DOHH2 (cell line): Measurements from ENCODE around the gene CDKL5.

ENCODE experiments used
- H3F3A ChIP-seq: fragments of 200-600 bp; sonication (generic), shearing (Covaris generic); 2 replicates; pipeline ENCODE4 v1.6.0; 2016; ENCODE audit warnings: antibody characterized with exemption, mild to moderate bottlenecking; ENCODE audit not compliant: control insufficient read depth, insufficient read depth
- H3K27ac ChIP-seq: fragments of 200-600 bp; sonication (generic); 2 replicates; pipeline ENCODE4 v1.5.1; 2014; ENCODE audit warnings: low read depth, mild to moderate bottlenecking, low read length, moderate library complexity
- H3K27me3 ChIP-seq: fragments of 200-600 bp; sonication (generic); 2 replicates; pipeline ENCODE4 v1.6.1; 2014; ENCODE audit warnings: mild to moderate bottlenecking, low read length, mixed read lengths; ENCODE audit not compliant: control insufficient read depth
- H3K36me3 ChIP-seq: fragments of 200-600 bp; sonication (generic); 2 replicates; pipeline ENCODE4 v1.6.1; 2014; ENCODE audit warnings: mild to moderate bottlenecking, low read length, moderate library complexity, mixed read lengths; ENCODE audit not compliant: control insufficient read depth
- H3K4me1 ChIP-seq: fragments of 200-600 bp; sonication (generic); 2 replicates; pipeline ENCODE4 v1.6.1; 2014; ENCODE audit warnings: mild to moderate bottlenecking, low read length, mixed read lengths; ENCODE audit not compliant: control insufficient read depth
- H3K4me2 ChIP-seq: fragments of 200-600 bp; sonication (generic); 2 replicates; pipeline ENCODE4 v1.6.0; 2014; ENCODE audit warnings: mild to moderate bottlenecking, low read length, moderate library complexity
- H3K4me3 ChIP-seq: fragments of 200-600 bp; sonication (generic); 2 replicates; pipeline ENCODE4 v1.5.1; 2014; ENCODE audit warnings: mild to moderate bottlenecking, low read length, mixed read lengths
- H3K79me2 ChIP-seq: fragments of 200-600 bp; sonication (generic); 2 replicates; pipeline ENCODE4 v1.6.1; 2014; ENCODE audit warnings: mild to moderate bottlenecking, low read length, mixed read lengths; ENCODE audit not compliant: control insufficient read depth
- H3K9me2 ChIP-seq: fragments of 200-600 bp; sonication (generic); replicated peaks from 2 replicates; pipeline ENCODE4 v1.6.1; 2014; ENCODE audit warnings: mild to moderate bottlenecking, low read length, mixed read lengths; ENCODE audit not compliant: control insufficient read depth
- H3K9me3 ChIP-seq: fragments of 200-600 bp; sonication (generic); 2 replicates; pipeline ENCODE4 v1.6.1; 2014; ENCODE audit warnings: antibody characterized with exemption, low read length, mixed read lengths; ENCODE audit not compliant: control insufficient read depth, insufficient read depth
- H4K20me1 ChIP-seq: fragments of 200-600 bp; sonication (generic); 2 replicates; pipeline ENCODE4 v1.6.0; 2014; ENCODE audit warnings: low read depth, mild to moderate bottlenecking, antibody characterized with exemption, low read length, moderate library complexity; ENCODE audit not compliant: control insufficient read depth, insufficient read depth
- EZH2phosphoT487 ChIP-seq: fragments of 200-600 bp; sonication (generic); IDR thresholded peaks from 2 replicates; pipeline ENCODE4 v1.6.1; 2017; ENCODE audit warnings: borderline replicate concordance, mild to moderate bottlenecking, antibody characterized with exemption, low read length, moderate library complexity, mixed read lengths
- TF ChIP-seq, protein P1 (sequence below): fragments of 200-600 bp; sonication (generic); IDR thresholded peaks from one replicate; pipeline ENCODE4 v1.5.1; 2014; ENCODE audit warnings: antibody characterized with exemption, mild to moderate bottlenecking, low read depth, low read length; ENCODE audit not compliant: poor library complexity, severe bottlenecking

Gene CDKL5

GRCh38 chrX:18594079-18594478 is 168.7 kb downstream of the CDKL5 start:
- Histone ChIP-seq H3K27ac (no peak overlapping the region), H4K20me1 (no peaks in the 10 kb centered on the region), H3K27me3 (no peaks in the 10 kb centered on the region), H3K36me3 (no peaks in the 10 kb centered on the region), H3F3A (no peaks in the 10 kb centered on the region), H3K79me2 (no peaks in the 10 kb centered on the region), H3K4me3 (no peak overlapping the region), H3K9me2 (no peaks in the 10 kb centered on the region), H3K4me2 (no peak overlapping the region), H3K4me1 (no peaks in the 10 kb centered on the region), H3K9me3 (no peaks in the 10 kb centered on the region)
- no peak for TF ChIP-seq EZH2phosphoT487
- TF ChIP-seq, protein P1, sequence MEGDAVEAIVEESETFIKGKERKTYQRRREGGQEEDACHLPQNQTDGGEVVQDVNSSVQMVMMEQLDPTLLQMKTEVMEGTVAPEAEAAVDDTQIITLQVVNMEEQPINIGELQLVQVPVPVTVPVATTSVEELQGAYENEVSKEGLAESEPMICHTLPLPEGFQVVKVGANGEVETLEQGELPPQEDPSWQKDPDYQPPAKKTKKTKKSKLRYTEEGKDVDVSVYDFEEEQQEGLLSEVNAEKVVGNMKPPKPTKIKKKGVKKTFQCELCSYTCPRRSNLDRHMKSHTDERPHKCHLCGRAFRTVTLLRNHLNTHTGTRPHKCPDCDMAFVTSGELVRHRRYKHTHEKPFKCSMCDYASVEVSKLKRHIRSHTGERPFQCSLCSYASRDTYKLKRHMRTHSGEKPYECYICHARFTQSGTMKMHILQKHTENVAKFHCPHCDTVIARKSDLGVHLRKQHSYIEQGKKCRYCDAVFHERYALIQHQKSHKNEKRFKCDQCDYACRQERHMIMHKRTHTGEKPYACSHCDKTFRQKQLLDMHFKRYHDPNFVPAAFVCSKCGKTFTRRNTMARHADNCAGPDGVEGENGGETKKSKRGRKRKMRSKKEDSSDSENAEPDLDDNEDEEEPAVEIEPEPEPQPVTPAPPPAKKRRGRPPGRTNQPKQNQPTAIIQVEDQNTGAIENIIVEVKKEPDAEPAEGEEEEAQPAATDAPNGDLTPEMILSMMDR: no peak

- Histone ChIP-seq H3K4me1 (no peaks in the 10 kb centered on the region), H3K79me2 (no peaks in the 10 kb centered on the region), H3K9me3 (no peaks in the 10 kb centered on the region), H3K4me3 (no peak overlapping the region), H3K27me3 (no peaks in the 10 kb centered on the region), H3K4me2 (no peak overlapping the region), H3K9me2 (no peaks in the 10 kb centered on the region), H3K27ac (no peak overlapping the region), H4K20me1 (no peaks in the 10 kb centered on the region), H3K36me3 (no peaks in the 10 kb centered on the region), H3F3A (no peaks in the 10 kb centered on the region)
- TF ChIP-seq, protein P1: no peak
- no peak for TF ChIP-seq EZH2phosphoT487
These were observed 170.7 kb downstream of the CDKL5 start for GRCh38 chrX:18596096-18596495.

- no peak overlapping the region for H3K4me3 ChIP-seq
- no peaks in the 10 kb centered on the region for H3K4me1 ChIP-seq
- H3F3A ChIP-seq: no peaks in the 10 kb centered on the region
- H3K27ac ChIP-seq: no peak overlapping the region
- no peaks in the 10 kb centered on the region for H3K27me3 ChIP-seq
- H3K9me3 ChIP-seq: no peaks in the 10 kb centered on the region
- H3K4me2 ChIP-seq: no peak overlapping the region
- H3K36me3 ChIP-seq: no peaks in the 10 kb centered on the region
- no peaks in the 10 kb centered on the region for H3K9me2 ChIP-seq
- no peaks in the 10 kb centered on the region for H3K79me2 ChIP-seq
- no peak for TF ChIP-seq EZH2phosphoT487
- TF ChIP-seq, protein P1: no peak
- no peaks in the 10 kb centered on the region for H4K20me1 ChIP-seq
These were observed 173.0 kb downstream of the CDKL5 start for GRCh38 chrX:18598413-18598812.

DNA sequence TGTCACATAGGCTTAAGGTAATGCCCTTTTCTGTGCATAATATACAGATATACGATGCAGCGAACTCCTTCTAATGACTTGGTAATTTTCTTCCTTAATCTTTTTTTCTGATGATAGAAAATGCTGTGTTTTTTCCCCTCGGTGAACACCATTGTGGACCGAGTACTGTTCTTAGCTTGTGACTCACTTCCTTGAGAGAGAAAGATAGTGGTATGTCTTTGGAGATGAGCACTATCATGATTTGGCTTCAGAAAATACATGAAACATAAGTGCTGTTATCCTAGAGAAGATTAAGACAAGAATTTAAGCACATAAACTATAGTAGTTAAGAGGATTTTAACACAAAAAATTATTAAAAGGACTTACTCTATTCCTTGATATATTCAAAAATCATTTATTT is 182.6 kb downstream of the CDKL5 start:
- Histone ChIP-seq H3K27ac (no peak overlapping the region), H3F3A (no peaks in the 10 kb centered on the region), H3K79me2 (no peaks in the 10 kb centered on the region), H3K9me3 (no peaks in the 10 kb centered on the region), H3K4me2 (no peak overlapping the region), H3K27me3 (no peaks in the 10 kb centered on the region), H3K36me3 (no peaks in the 10 kb centered on the region), H3K4me3 (no peak overlapping the region), H4K20me1 (no peaks in the 10 kb centered on the region), H3K4me1 (no peaks in the 10 kb centered on the region), H3K9me2 (no peaks in the 10 kb centered on the region)
- TF ChIP-seq, protein P1: no peak
- no peak for TF ChIP-seq EZH2phosphoT487
